A549 (cell line): ENCODE data around the gene SEMA3A. TPM values are rescaled to one million over a fixed set of nuclear protein-coding genes. Genes with fewer than 3 reads are reported as not detected.

Experiments used
- ATAC-seq, 2 experiments: fragments of 200-7000 bp in 1 of 2; fragments of >200 bp in 1 of 2; cut with Nextera tagmentation in 1 of 2; cut with Tn5 transposase in 1 of 2; 3 replicates each; pipeline versions ENCODE4 v1.8.0 to v1.9.1; 2018 to 2020; ENCODE audit warnings: mild to moderate bottlenecking in 1 of 2, moderate library complexity in 1 of 2
- CTCF ChIA-PET: fragments of 300-600 bp; sonication (Branson Sonifier 250); formaldehyde crosslinking; extraction: SDS; loops from one replicate; lab custom pipeline; 2021; ENCODE audit warnings: antibody characterized with exemption, inconsistent platforms; lab: Yijun Ruan, JAX
- POLR2A ChIA-PET: fragments of 350-600 bp; formaldehyde crosslinking; extraction: SDS; loops from one replicate; lab custom pipeline; 2021; ENCODE audit warnings: antibody characterized with exemption, inconsistent platforms; lab: Yijun Ruan, JAX
- DNase-seq, 2 experiments: peaks; one replicate each; pipeline versions ENCODE4 v3.0.0 to v3.0.0-alpha.2; 2011 to 2016; ENCODE audit warnings: low read depth in 1 of 2, low spot score in 1 of 2
- FAIRE-seq: peaks from 2 replicates; lab custom pipeline; 2011; peaks lifted over from hg19 to GRCh38; lab: Jason Lieb, UNC
- H3K27ac ChIP-seq, 2 experiments: fragments of >200 bp; sonication (Bioruptor Twin); formaldehyde crosslinking; 3 replicates each; pipeline ENCODE4 v1.5.1; 2016 to 2017
- H3K4me1 ChIP-seq: fragments of >200 bp; sonication (Bioruptor Twin); formaldehyde crosslinking; 3 replicates; pipeline ENCODE4 v1.6.1; 2016
- H3K4me2 ChIP-seq: fragments of >200 bp; sonication (Bioruptor Twin); formaldehyde crosslinking; 3 replicates; pipeline ENCODE4 v1.6.1; 2016
- H3K4me3 ChIP-seq: fragments of >200 bp; sonication (Bioruptor Twin); formaldehyde crosslinking; 3 replicates; pipeline ENCODE4 v1.5.1; 2016
- H3K9me3 ChIP-seq: fragments of >200 bp; sonication (Bioruptor Twin); formaldehyde crosslinking; 3 replicates; pipeline ENCODE4 v1.6.1; 2016
- BHLHE40 ChIP-seq: IDR thresholded peaks from 2 replicates; pipeline ENCODE4 v1.6.1; 2012; ENCODE audit warnings: low read depth, low read length, inconsistent platforms
- CBX8 ChIP-seq: fragments of 200-600 bp; sonication (generic); IDR thresholded peaks from 2 replicates; pipeline ENCODE4 v1.6.1; 2016
- EHF ChIP-seq: fragments of 250-450 bp; sonication (Bioruptor Pico); IDR thresholded peaks from 2 replicates; pipeline ENCODE4 v1.5.0; 2020; ENCODE audit warnings: mild to moderate bottlenecking
- EHMT2 ChIP-seq: fragments of 200-600 bp; sonication (generic); IDR thresholded peaks from 2 replicates; pipeline ENCODE4 v1.6.1; 2016; ENCODE audit warnings: antibody characterized with exemption, low read depth, mild to moderate bottlenecking, moderate library complexity
- EP300 ChIP-seq, 2 experiments: fragments of >200 bp; sonication (Bioruptor Twin); formaldehyde crosslinking; IDR thresholded peaks; 2 replicates in 1 of 2; 3 replicates in 1 of 2; pipeline ENCODE4 v1.6.1; 2016 to 2017
- GATA3 ChIP-seq: IDR thresholded peaks from 2 replicates; pipeline ENCODE4 v1.6.1; 2012; ENCODE audit warnings: borderline replicate concordance
- HDAC2 ChIP-seq: fragments of 200-600 bp; sonication (generic); IDR thresholded peaks from 2 replicates; pipeline ENCODE4 v1.6.1; 2016
- HOXB13 ChIP-seq: fragments of 250-450 bp; sonication (Bioruptor Pico); IDR thresholded peaks from 2 replicates; pipeline ENCODE4 v1.5.0; 2020; ENCODE audit warnings: low read depth, mild to moderate bottlenecking, moderate library complexity
- JUN ChIP-seq, 2 experiments: fragments of >200 bp; sonication (Bioruptor Twin); formaldehyde crosslinking; IDR thresholded peaks; 2 replicates in 1 of 2; 3 replicates in 1 of 2; pipeline ENCODE4 v1.6.1; 2016 to 2017
- JUNB ChIP-seq: fragments of >200 bp; sonication (Bioruptor Twin); formaldehyde crosslinking; IDR thresholded peaks from 2 replicates; pipeline ENCODE4 v1.6.1; 2016
- KDM1A ChIP-seq: fragments of 200-600 bp; sonication (generic); IDR thresholded peaks from 2 replicates; pipeline ENCODE4 v1.6.1; 2016; ENCODE audit warnings: low read depth, mild to moderate bottlenecking
- KDM5A ChIP-seq: fragments of 200-600 bp; sonication (generic); IDR thresholded peaks from 2 replicates; pipeline ENCODE4 v1.6.1; 2016; ENCODE audit warnings: antibody characterized with exemption, mild to moderate bottlenecking
- MAFK ChIP-seq: fragments of 450-650 bp; IDR thresholded peaks from 2 replicates; pipeline ENCODE4 v1.6.1; 2014; ENCODE audit not compliant: partially characterized antibody
- MYC ChIP-seq: IDR thresholded peaks from 2 replicates; pipeline ENCODE4 v1.6.1; 2012; ENCODE audit warnings: mild to moderate bottlenecking, inconsistent platforms, low read length, improper control_type of control experiment, borderline replicate concordance
- SREBF2 ChIP-seq: fragments of 450-650 bp; IDR thresholded peaks from 2 replicates; pipeline ENCODE4 v1.6.1; 2014; ENCODE audit warnings: mild to moderate bottlenecking, moderate library complexity
- TFCP2L1 ChIP-seq: fragments of 250-450 bp; sonication (Bioruptor Pico); IDR thresholded peaks from 2 replicates; pipeline ENCODE4 v1.5.0; 2021; ENCODE audit warnings: mild to moderate bottlenecking
- ZC3H11A ChIP-seq: fragments of 450-650 bp; IDR thresholded peaks from 2 replicates; pipeline ENCODE4 v1.6.1; 2014; ENCODE audit warnings: antibody characterized with exemption, mild to moderate bottlenecking
- ZSCAN20 ChIP-seq: fragments of 250-450 bp; sonication (Bioruptor Pico); IDR thresholded peaks from 2 replicates; pipeline ENCODE4 v1.8.0; 2022; ENCODE audit warnings: mild to moderate bottlenecking, moderate library complexity
- WGBS: methylation state at CpG from one replicate; pipeline ENCODE4 v1.1.6; 2017; ENCODE audit errors: missing lambda C conversion rate; 5-methylcytosine and 5-hydroxymethylcytosine counted together
- polyA plus RNA-seq, 4 experiments: library from polyadenylated mRNA; depleted of rRNA in 3 of 4; stranded (reverse); fragments of >200 nt; fragmentation: RNase III in 1 of 4; extraction: RNeasy Plus Mini Kit Qiagen cat#74134 plus additional on column Dnase treatment in 1 of 4; gene quantifications; 2 replicates in 3 of 4; 3 replicates in 1 of 4; pipeline ENCODE4 v1.2.3, GENCODE V29; 2011 to 2017
- TF ChIP-seq, protein P1 (sequence below): fragments of >200 bp; sonication (Bioruptor Twin); formaldehyde crosslinking; IDR thresholded peaks from 2 replicates; pipeline ENCODE4 v1.6.1; 2016
- TF ChIP-seq, protein P2 (sequence below): fragments of >200 bp; sonication (Bioruptor Twin); formaldehyde crosslinking; IDR thresholded peaks from 3 replicates; pipeline ENCODE4 v1.6.1; 2016
- TF ChIP-seq, protein P3 (sequence below): fragments of 200-600 bp; sonication (generic); IDR thresholded peaks from 2 replicates; pipeline ENCODE4 v1.6.1; 2016; ENCODE audit warnings: antibody characterized with exemption, mild to moderate bottlenecking, moderate library complexity

The SEMA3A gene
- polyA plus RNA-seq, 2 of the 4 experiments (the other 2 are of a cell fraction): 3.6 to 19.1 TPM

DNA sequence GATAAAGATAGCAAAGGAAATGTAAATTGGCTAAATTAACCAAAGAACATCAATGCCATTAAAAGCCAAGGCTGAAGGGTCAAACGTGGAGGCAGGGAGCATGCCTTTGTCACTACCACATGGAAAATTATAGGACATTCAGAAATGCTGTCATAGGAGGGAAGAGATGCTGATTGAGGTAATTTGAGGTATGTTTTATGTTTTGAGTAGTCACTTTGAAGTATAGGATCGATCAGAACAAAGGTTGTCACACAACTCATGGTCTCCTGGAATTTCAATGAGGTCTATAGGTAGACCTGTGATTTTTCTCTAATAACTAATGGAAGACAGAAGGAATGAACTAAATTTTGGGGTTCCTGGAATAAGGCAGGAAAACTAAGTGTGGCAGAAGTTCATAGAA is 149.8 kb downstream of the SEMA3A start:
- CTCF ChIA-PET: no interaction called here
- 84% methylated on average over 2 of the region's 2 CpGs for WGBS
- FAIRE-seq (no peak), DNase-seq (no peak), ATAC-seq (no peak)
- no peaks in the 10 kb centered on the region for H3K9me3 ChIP-seq
- H3K4me1 ChIP-seq: peaks cover 22% of the 10 kb centered on the region
- no peak overlapping the region for H3K4me3 ChIP-seq
- no peak overlapping the region for H3K27ac ChIP-seq
- no peak overlapping the region for H3K4me2 ChIP-seq
- TF ChIP-seq JUN (IDR thresholded peaks at IDR 0.05) (no peak), MAFK (peak; percentile 10), HDAC2 (no peak), EHMT2 (no peak), KDM5A (no peak), EP300 (IDR thresholded peaks at IDR 0.05) (no peak)
- POLR2A ChIA-PET: no interaction called here

DNA sequence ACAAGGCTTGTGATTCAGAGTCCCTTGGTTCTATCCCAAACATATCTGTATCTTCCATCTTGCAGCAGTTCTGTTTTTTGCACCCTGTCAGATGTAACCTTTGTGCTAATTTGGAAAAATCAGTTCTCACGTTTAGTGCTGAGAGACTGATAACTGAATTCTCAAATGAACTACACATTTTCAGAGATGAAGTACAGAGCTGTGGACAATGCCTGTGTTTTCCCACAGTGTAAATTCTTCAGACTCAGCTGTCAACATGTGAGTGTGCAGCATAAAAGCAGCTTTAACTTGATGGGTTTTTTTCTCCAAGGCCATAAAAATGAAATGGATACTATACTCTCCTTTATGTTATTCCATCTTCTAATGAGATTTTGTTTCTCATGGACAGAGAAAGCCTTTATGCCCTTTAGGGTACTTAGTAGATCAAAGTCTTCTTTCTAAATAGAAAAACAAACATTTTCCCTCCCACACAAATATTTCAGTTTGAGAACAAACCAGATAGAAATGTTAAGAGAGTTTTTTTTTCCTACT is 150.9 kb downstream of the SEMA3A start:
- DNase-seq (no peak), FAIRE-seq (peak; percentile 43), ATAC-seq (no peak)
- no peak overlapping the region for H3K4me3 ChIP-seq
- no peak overlapping the region for H3K4me2 ChIP-seq
- peaks cover 22% of the 10 kb centered on the region for H3K4me1 ChIP-seq
- H3K27ac ChIP-seq: peak overlapping the region in 1 of 2 experiments; percentile 29; a peak in 1 of 6 replicates
- H3K9me3 ChIP-seq: no peaks in the 10 kb centered on the region
- TF ChIP-seq ZC3H11A (no peak), BHLHE40 (no peak), KDM1A (no peak), JUNB (no peak)
- TF ChIP-seq, protein P1, sequence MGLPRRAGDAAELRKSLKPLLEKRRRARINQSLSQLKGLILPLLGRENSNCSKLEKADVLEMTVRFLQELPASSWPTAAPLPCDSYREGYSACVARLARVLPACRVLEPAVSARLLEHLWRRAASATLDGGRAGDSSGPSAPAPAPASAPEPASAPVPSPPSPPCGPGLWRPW: no peak
- TF ChIP-seq, protein P2, sequence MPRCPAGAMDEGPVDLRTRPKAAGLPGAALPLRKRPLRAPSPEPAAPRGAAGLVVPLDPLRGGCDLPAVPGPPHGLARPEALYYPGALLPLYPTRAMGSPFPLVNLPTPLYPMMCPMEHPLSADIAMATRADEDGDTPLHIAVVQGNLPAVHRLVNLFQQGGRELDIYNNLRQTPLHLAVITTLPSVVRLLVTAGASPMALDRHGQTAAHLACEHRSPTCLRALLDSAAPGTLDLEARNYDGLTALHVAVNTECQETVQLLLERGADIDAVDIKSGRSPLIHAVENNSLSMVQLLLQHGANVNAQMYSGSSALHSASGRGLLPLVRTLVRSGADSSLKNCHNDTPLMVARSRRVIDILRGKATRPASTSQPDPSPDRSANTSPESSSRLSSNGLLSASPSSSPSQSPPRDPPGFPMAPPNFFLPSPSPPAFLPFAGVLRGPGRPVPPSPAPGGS: no peak
- WGBS: 54% methylated on average over 1 of the region's 1 CpG
- ChIA-PET CTCF (no interaction called here), POLR2A (no interaction called here)

DNA sequence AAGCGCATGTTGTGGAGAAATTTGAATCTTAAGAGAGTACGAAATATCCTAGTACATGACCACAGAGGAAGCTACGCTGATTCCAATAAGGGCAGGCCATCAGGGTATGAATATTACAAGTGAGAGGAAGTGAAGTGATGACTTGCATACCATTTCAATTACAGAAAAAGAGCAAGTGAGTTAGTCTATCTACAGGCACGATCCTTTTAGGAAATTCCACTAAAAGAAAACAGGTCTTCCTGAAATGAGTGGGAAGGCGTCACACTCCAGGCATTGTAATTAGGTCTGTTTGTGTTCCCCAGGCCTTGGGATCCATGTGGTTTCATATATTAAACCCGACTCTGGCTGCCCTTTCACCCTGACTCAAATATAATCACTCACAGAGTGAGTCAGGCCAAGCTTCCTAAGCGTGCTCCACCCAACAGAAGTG is 152.5 kb downstream of the SEMA3A start:
- TF ChIP-seq EHF (no peak), KDM5A (no peak), ZC3H11A (no peak), TFCP2L1 (CRISPR knock-in tag) (no peak)
- TF ChIP-seq, all 56 proteins: peak for 0
- ChIA-PET POLR2A (no interaction called here), CTCF (no interaction called here)
- FAIRE-seq: peak; percentile 18
- Histone ChIP-seq H3K9me3 (no peaks in the 10 kb centered on the region), H3K27ac (peak overlapping the region; percentile 21 to 63; a peak in 5 of 6 replicates), H3K4me3 (no peak overlapping the region), H3K4me1 (peaks cover 22% of the 10 kb centered on the region), H3K4me2 (peak overlapping the region; percentile 42)
- DNase-seq: peak in 1 of 2 experiments; percentile 16
- WGBS: 50% methylated on average over 7 of the region's 7 CpGs
- ATAC-seq: peak in 1 of 2 experiments; percentile 65; a peak in 3 of 6 replicates

DNA sequence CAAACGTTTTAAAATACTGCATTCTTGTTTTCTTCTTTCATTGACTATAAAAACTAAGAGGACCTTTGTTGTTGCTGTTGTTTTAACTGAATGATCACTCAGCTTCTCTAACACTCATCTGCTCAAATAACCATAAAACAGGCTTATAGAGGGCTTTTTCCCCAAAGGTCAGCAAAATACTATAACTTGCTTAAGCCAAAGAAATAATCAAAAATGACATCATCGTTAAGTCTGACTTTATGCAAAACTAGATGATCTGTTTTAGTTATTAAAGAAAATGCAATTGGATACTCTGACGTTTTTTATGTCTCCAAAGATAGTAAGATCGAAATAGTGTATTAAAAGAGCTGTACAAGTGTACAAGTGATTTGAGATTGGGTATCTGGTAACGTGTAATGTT is 152.9 kb downstream of the SEMA3A start:
- peak overlapping the region; percentile 42; the same call in 1 of the 3 replicates for H3K4me2 ChIP-seq
- TF ChIP-seq SREBF2: no peak
- TF ChIP-seq MAFK: peak; percentile 63
- H3K27ac ChIP-seq: peak overlapping the region in 1 of 2 experiments; percentile 63; a peak in 3 of 6 replicates
- ChIA-PET CTCF (no interaction called here), POLR2A (no interaction called here)
- DNase-seq: no peak
- FAIRE-seq: peak; percentile 70
- H3K4me1 ChIP-seq: peaks cover 22% of the 10 kb centered on the region
- no peaks in the 10 kb centered on the region for H3K9me3 ChIP-seq
- H3K4me3 ChIP-seq: no peak overlapping the region
- no peak for ATAC-seq
- 81% methylated on average over 5 of the region's 5 CpGs for WGBS

DNA sequence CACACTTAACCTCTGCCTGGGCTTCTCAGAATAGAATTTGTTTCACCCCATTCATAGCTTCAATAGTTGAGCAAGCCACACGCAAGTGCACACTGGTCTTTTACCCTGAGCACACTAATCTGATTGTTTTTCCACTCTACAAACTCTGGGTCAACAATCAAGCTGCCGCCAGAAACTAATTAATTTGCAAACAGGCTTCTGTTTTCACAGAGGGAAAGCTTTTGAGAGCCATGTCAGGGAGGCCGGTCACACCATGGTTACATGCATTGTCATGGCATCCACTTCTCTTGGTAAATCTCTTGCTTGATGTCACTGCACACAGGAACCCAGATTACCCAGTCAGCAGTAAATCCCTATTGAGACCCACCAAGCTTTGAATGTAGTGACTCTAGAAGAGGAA is 154.2 kb downstream of the SEMA3A start:
- WGBS: 79% methylated on average over 3 of the region's 3 CpGs
- ChIA-PET POLR2A (no interaction called here), CTCF (no interaction called here)
- Histone ChIP-seq H3K27ac (peak overlapping the region in 1 of 2 experiments; percentile 52; a peak in 1 of 6 replicates), H3K4me2 (no peak overlapping the region), H3K9me3 (no peaks in the 10 kb centered on the region), H3K4me3 (no peak overlapping the region), H3K4me1 (peaks cover 22% of the 10 kb centered on the region)
- no peak for FAIRE-seq
- no peak for ATAC-seq
- no peak for DNase-seq
- no peak for TF ChIP-seq EHMT2
- TF ChIP-seq KDM1A: no peak
- TF ChIP-seq, protein P2: no peak
- TF ChIP-seq HOXB13 (CRISPR knock-in tag): no peak
- TF ChIP-seq MYC: no peak
- TF ChIP-seq ZSCAN20 (CRISPR knock-in tag): no peak
- TF ChIP-seq, protein P3, sequence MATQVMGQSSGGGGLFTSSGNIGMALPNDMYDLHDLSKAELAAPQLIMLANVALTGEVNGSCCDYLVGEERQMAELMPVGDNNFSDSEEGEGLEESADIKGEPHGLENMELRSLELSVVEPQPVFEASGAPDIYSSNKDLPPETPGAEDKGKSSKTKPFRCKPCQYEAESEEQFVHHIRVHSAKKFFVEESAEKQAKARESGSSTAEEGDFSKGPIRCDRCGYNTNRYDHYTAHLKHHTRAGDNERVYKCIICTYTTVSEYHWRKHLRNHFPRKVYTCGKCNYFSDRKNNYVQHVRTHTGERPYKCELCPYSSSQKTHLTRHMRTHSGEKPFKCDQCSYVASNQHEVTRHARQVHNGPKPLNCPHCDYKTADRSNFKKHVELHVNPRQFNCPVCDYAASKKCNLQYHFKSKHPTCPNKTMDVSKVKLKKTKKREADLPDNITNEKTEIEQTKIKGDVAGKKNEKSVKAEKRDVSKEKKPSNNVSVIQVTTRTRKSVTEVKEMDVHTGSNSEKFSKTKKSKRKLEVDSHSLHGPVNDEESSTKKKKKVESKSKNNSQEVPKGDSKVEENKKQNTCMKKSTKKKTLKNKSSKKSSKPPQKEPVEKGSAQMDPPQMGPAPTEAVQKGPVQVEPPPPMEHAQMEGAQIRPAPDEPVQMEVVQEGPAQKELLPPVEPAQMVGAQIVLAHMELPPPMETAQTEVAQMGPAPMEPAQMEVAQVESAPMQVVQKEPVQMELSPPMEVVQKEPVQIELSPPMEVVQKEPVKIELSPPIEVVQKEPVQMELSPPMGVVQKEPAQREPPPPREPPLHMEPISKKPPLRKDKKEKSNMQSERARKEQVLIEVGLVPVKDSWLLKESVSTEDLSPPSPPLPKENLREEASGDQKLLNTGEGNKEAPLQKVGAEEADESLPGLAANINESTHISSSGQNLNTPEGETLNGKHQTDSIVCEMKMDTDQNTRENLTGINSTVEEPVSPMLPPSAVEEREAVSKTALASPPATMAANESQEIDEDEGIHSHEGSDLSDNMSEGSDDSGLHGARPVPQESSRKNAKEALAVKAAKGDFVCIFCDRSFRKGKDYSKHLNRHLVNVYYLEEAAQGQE: no peak
- no peak for TF ChIP-seq CBX8
- TF ChIP-seq GATA3: no peak
